Pancreas (tissue), 10 donors: ENCODE data around the gene LRBA. TPM values are rescaled to one million over a fixed set of nuclear protein-coding genes. Genes with fewer than 3 reads are reported as not detected.
"Not testable (repeated sequence)": the region's sequence is repeated elsewhere in the genome, so short reads cannot be mapped to it uniquely, and the experiment has no call there.

ENCODE experiments used
- ATAC-seq, 4 donors: fragments of 200-7000 bp; cut with Tn5 transposase; one replicate each; pipeline versions ENCODE4 v1.8.0 to v1.9.1; 2020; ENCODE audit warnings: mild to moderate bottlenecking in 4 of 4, moderate library complexity in 4 of 4
- DNase-seq, 6 donors: peaks; one replicate each; pipeline ENCODE4 v3.0.0-alpha.2; 2020
- FAIRE-seq: peaks from 2 replicates; lab custom pipeline; 2012; peaks lifted over from hg19 to GRCh38; lab: Jason Lieb, UNC
- H3K27ac ChIP-seq, 4 donors: fragments of 200-600 bp; sonication (generic); 1 replicate in 3 of 4; 2 replicates in 1 of 4; pipeline versions ENCODE4 v1.5.0 to v1.8.0; 2020
- H3K27me3 ChIP-seq, 4 donors: fragments of 200-600 bp; one replicate each; pipeline ENCODE4 v1.8.0; 2021
- H3K36me3 ChIP-seq, 3 donors: fragments of 200-600 bp; sonication (generic) in 1 of 3; one replicate each; pipeline versions ENCODE4 v1.5.0 to v1.8.0; 2020 to 2021
- H3K4me1 ChIP-seq, 3 donors: fragments of 200-600 bp; one replicate each; pipeline ENCODE4 v1.8.0; 2021
- H3K4me3 ChIP-seq, 4 donors: fragments of 200-600 bp; sonication (generic) in 2 of 4; one replicate each; pipeline versions ENCODE4 v1.5.0 to v1.8.0; 2020 to 2021
- H3K9me3 ChIP-seq, 4 donors: fragments of 200-600 bp; one replicate each; pipeline ENCODE4 v1.8.0; 2021
- CTCF ChIP-seq, 4 donors: fragments of 200-600 bp; sonication (generic) in 3 of 4; IDR thresholded peaks; one replicate each; pipeline versions ENCODE4 v1.5.0 to v1.8.0; 2021; ENCODE audit warnings: antibody characterized with exemption in 4 of 4
- WGBS, 2 donors: extraction: QIAGEN DNeasy Blood & Tissue Kit; methylation state at CpG; one replicate each; pipeline ENCODE4 v1.1.7; 2013; 5-methylcytosine and 5-hydroxymethylcytosine counted together
- intact Hi-C, 3 donors: fragments of 100-400 bp; cut with DNase I; formaldehyde crosslinking; loops; one replicate each; pipeline versions ENCODE4 v1.11.1 to v1.14.2; 2022
- polyA plus RNA-seq, 2 donors: library from polyadenylated mRNA; stranded (reverse); fragments of 200-250 nt; gene quantifications; one replicate each; pipeline ENCODE4 v1.2.3, GENCODE V29; 2013
- total RNA-seq, 6 donors: library from RNA; stranded (reverse); fragmentation: NEBNext Ultra II Directional in 4 of 6; extraction: Animal tissue kit (Norgen Biotek cat#: 25700) in 4 of 6; gene quantifications; one replicate each; pipeline versions ENCODE4 v1.2.1 to v1.2.4, GENCODE V29; 2021 to 2023
- donor health status: healthy with polysubstance abuse.
- donor health status: DM: no; HTN: no; CAD: no; lungs with moderate emphysema.
- donor health status: DM: no; HTN: no; CAD: no.
- donor health status: control.
- donor health status: control.
- donor health status: Bipolar disorder and iron deficiency.
- donor health status: DM: yes; HTN: yes; CAD: no.
- donor health status: DM: no; HTN: no; CAD: no.
- donor health status: DM: no; HTN: no; CAD: no.
- donor health status: DM: yes; HTN: yes; CAD: no.

Gene LRBA
- total and polyA plus RNA-seq, 8 donors = 6.6 to 35.3 (median 22.3) TPM

DNA sequence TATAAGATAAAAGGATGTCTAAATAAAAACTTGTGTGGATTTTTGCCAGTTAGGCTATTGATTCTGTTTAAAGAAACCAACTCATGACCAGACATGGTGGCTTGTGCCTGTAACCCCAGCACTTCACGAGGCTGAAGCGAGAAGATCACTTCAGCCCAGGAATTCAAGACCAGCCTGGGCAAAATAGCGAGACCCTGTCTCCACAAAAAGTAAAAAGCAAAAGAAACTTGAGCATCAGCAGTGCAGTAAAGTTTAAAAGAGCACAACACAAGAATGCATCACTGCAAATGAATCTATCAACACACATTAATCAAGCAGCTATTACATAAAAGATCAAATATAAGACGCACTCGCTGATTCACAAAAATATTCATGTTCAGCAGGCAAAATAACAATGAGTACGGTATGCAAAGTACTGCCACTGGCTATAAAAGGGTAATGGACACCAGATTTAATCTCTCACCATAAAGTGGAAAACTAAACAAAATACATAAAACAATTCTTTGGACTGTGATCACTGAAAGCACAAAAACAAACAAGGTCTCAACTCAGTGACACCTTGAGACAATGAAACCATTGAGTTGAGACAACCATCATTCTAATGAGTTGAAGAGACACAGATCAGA is 41.3 kb downstream of the LRBA start:
- intact Hi-C loops = no loop called here
- Histone ChIP-seq H3K27me3 (no peaks in the 10 kb centered on the region), H3K9me3 (no peaks in the 10 kb centered on the region), H3K4me3 (no peak overlapping the region), H3K4me1 (peaks cover 6 to 17% (median 16%) of the 10 kb centered on the region in 3 donors), H3K36me3 (no peaks in the 10 kb centered on the region), H3K27ac (no peak overlapping the region)
- DNase-seq (no peak), ATAC-seq (no peak), FAIRE-seq (no peak)
- no peak for TF ChIP-seq CTCF (IDR thresholded peaks at IDR 0.05)
- 83% methylated on average over 6 of the region's 6 CpGs for whole genome bisulfite sequencing, 2 donors

GRCh38 chr4:150972592-150972991 is 42.5 kb downstream of the LRBA start:
- WGBS, 2 donors = 22 to 25% methylated on average over 1 of the region's 1 CpG
- DNase-seq (no peak), FAIRE-seq (no peak)

GRCh38 chr4:150971901-150972300 is 43.2 kb downstream of the LRBA start:
- TF ChIP-seq CTCF (IDR thresholded peaks at IDR 0.05) = no peak
- H3K4me3 ChIP-seq = no peak overlapping the region
- intact Hi-C loops = no loop called here
- H3K4me1 ChIP-seq = peaks cover 6 to 17% (median 16%) of the 10 kb centered on the region in 3 donors
- ATAC-seq (no peak), FAIRE-seq (no peak), DNase-seq (no peak)
- no peaks in the 10 kb centered on the region for H3K9me3 ChIP-seq
- H3K36me3 ChIP-seq = no peaks in the 10 kb centered on the region
- H3K27ac ChIP-seq = no peak overlapping the region
- no peaks in the 10 kb centered on the region for H3K27me3 ChIP-seq

More at GRCh38 chr4:150972592-150972991, 42.5 kb downstream of the LRBA start:
- Histone ChIP-seq H3K4me3 (no peak overlapping the region), H3K36me3 (no peaks in the 10 kb centered on the region), H3K4me1 (peaks cover 6 to 17% (median 16%) of the 10 kb centered on the region in 3 donors), H3K9me3 (no peaks in the 10 kb centered on the region), H3K27ac (no peak overlapping the region), H3K27me3 (no peaks in the 10 kb centered on the region)
- no peak for TF ChIP-seq CTCF (IDR thresholded peaks at IDR 0.05)
- intact Hi-C loops = no loop called here
- ATAC-seq = no peak

DNA sequence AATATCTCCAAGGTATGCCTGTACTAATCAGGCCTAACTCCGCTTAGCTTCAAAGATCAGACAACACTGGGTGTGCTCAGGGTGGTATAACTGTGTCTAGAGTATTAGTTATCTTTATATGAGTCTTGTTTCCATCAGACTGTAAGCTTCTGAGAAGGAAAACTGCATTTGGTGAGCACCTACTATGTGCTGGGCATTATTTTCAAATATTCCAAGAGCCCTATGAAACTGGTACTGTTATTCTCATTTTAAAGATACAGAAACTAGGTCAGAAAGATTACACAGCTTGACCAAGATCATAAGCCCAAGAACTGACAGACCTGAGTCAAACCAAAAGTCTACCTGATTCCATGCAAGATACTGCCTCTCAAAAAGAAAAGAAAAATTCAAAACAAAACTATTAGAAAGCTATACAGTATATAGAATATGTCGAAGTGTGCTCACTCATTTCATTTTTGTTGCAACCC is 44.4 kb downstream of the LRBA start:
- no peaks in the 10 kb centered on the region for H3K9me3 ChIP-seq
- no peak for TF ChIP-seq CTCF (IDR thresholded peaks at IDR 0.05)
- no peak for DNase-seq
- H3K36me3 ChIP-seq = no peaks in the 10 kb centered on the region
- intact Hi-C loops = no loop called here
- H3K4me3 ChIP-seq = no peak overlapping the region
- no peak for ATAC-seq
- WGBS, 2 donors = 95 to 96% methylated on average over 2 of the region's 2 CpGs
- peaks cover 6 to 17% (median 16%) of the 10 kb centered on the region in 3 donors for H3K4me1 ChIP-seq
- no peak for FAIRE-seq
- no peak overlapping the region for H3K27ac ChIP-seq
- H3K27me3 ChIP-seq = no peaks in the 10 kb centered on the region

DNA sequence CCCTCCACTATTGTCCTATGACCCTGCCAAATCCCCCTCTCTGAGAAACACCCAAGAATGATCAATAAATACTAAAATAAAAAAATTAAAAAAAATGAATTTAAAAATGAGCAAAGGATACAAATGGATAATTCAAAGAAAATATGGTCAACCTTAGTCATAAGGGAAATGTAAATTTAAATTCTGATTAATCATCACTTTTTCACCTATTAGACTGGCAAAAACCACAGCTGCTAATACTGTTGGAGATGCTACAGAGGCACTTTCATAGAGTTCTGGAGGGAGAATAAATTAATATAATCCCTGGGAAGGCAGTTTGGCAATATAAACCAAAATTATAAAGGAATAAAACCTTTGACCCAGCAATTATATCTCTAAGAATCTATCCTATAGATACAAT is 50.3 kb downstream of the LRBA start:
- intact Hi-C loops = no loop called here
- Histone ChIP-seq H3K9me3 (no peaks in the 10 kb centered on the region), H3K27ac (no peak overlapping the region), H3K36me3 (no peaks in the 10 kb centered on the region), H3K4me1 (peaks cover 0 to 7% (median 2%) of the 10 kb centered on the region in 3 donors), H3K4me3 (no peak overlapping the region), H3K27me3 (no peaks in the 10 kb centered on the region)
- FAIRE-seq (no peak), DNase-seq (no peak), ATAC-seq (no peak)
- TF ChIP-seq CTCF (IDR thresholded peaks at IDR 0.05) = no peak

GRCh38 chr4:150963602-150964345 is 51.3 kb downstream of the LRBA start:
- WGBS, 2 donors = 97 to 98% methylated on average over 39 to 47 of the region's 47 CpGs
- H3K27ac ChIP-seq, H3K4me1 ChIP-seq, H3K9me3 ChIP-seq, H3K4me3 ChIP-seq, H3K36me3 ChIP-seq, H3K27me3 ChIP-seq, FAIRE-seq, intact Hi-C loops, ATAC-seq: not testable (repeated sequence)
- peak in 1 of 6 donors; percentile 69 for DNase-seq
